ENCODE results near the gene GRM4.

Gene GRM4

GRCh38 chr6:33985313-33985751 lies 160.6 kb downstream of the GRM4 start:
- peaks cover 4% of the 10 kb centered on the region; the same call in 1 of the 2 replicates for H3K4me1 ChIP-seq (ENCODE audit: low read length)
- peaks cover 19% of the 10 kb centered on the region; the same call in 1 of the 2 replicates for H3K27me3 ChIP-seq (replicated peaks; ENCODE audit: insufficient read depth, low read length)
- no peak overlapping the region for H3K27ac ChIP-seq (ENCODE audit: low read length)
- no peaks in the 10 kb centered on the region for H3K79me2 ChIP-seq (ENCODE audit: low read length)
- no peaks in the 10 kb centered on the region for H4K20me1 ChIP-seq (ENCODE audit: insufficient read depth, low read length)
- H3K9me2 ChIP-seq (replicated peaks; ENCODE audit: insufficient read depth, low read length), result no peaks in the 10 kb centered on the region
- DNase-seq, result no peak
- no peaks in the 10 kb centered on the region for H3K9me3 ChIP-seq (replicated peaks; ENCODE audit: insufficient read depth, low read length)
- no peak overlapping the region for H3K4me2 ChIP-seq (ENCODE audit: low read depth, low read length)
- no peaks in the 10 kb centered on the region for H3K36me3 ChIP-seq (replicated peaks; ENCODE audit: insufficient read depth, low read length)
- TF ChIP-seq EZH2phosphoT487 (IDR thresholded peaks at IDR 0.05; ENCODE audit: low read length), result no peak
- H3K9ac ChIP-seq (ENCODE audit: low read length), result no peak overlapping the region
- no peaks in the 10 kb centered on the region for H3F3A ChIP-seq (ENCODE audit: insufficient read depth, low read length)
- H2AFZ ChIP-seq (ENCODE audit: low read length), result no peak overlapping the region
- no peak overlapping the region for H3K4me3 ChIP-seq (ENCODE audit: low read length)

DNA sequence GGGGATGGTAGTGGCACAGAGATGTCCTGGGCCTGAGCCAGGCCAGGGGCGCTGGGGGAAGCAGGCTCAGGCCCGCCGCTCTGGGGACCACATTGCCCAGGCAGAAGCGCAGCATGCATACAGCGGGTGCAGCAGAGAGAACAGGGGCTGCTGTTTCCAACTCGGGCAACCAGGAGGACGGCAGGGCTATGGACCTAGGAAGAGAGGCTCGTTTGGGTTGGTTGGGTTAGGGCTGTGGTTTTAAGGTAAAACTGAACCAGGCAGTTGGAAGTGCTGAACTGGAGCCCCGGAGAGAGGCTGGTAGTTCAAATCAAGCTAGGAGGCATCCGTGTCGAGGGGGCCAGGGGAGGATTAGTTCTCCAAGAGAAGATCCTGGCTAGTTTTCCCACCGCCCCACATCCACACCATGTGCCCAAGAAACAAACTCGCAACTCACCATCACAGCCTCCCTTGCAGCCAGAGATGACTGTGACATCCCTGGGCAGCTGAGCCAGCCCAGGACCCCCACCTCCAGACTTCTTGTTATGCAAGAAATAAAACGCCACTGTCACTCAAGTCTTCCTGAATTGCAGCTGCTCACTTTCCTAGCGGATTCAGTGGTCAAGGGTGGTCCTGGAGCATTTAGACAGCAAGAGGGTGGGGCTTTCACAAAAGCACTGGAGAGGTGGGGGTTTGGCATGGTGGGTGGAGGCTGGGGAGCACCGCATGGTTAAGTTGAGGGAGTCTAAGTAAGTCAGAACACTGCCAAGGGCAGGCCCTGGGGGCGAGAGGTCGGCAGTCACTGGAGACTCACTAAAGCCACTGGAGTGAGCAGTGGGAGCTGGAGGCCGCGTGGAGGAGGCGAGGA lies 161.2 kb downstream of the GRM4 start:
- Histone ChIP-seq H2AFZ (ENCODE audit: low read length) (no peak overlapping the region), H3K9me3 (replicated peaks; ENCODE audit: insufficient read depth, low read length) (no peaks in the 10 kb centered on the region), H3K9ac (ENCODE audit: low read length) (no peak overlapping the region), H3K4me1 (ENCODE audit: low read length) (peaks cover 4% of the 10 kb centered on the region; the same call in 1 of the 2 replicates), H4K20me1 (ENCODE audit: insufficient read depth, low read length) (no peaks in the 10 kb centered on the region), H3K4me3 (ENCODE audit: low read length) (no peak overlapping the region), H3K27ac (ENCODE audit: low read length) (no peak overlapping the region), H3K27me3 (replicated peaks; ENCODE audit: insufficient read depth, low read length) (peaks cover 20% of the 10 kb centered on the region; the same call in 1 of the 2 replicates), H3F3A (ENCODE audit: insufficient read depth, low read length) (no peaks in the 10 kb centered on the region), H3K4me2 (ENCODE audit: low read depth, low read length) (no peak overlapping the region), H3K9me2 (replicated peaks; ENCODE audit: insufficient read depth, low read length) (no peaks in the 10 kb centered on the region), H3K36me3 (replicated peaks; ENCODE audit: insufficient read depth, low read length) (no peaks in the 10 kb centered on the region), H3K79me2 (ENCODE audit: low read length) (no peaks in the 10 kb centered on the region)
- TF ChIP-seq, protein P1, sequence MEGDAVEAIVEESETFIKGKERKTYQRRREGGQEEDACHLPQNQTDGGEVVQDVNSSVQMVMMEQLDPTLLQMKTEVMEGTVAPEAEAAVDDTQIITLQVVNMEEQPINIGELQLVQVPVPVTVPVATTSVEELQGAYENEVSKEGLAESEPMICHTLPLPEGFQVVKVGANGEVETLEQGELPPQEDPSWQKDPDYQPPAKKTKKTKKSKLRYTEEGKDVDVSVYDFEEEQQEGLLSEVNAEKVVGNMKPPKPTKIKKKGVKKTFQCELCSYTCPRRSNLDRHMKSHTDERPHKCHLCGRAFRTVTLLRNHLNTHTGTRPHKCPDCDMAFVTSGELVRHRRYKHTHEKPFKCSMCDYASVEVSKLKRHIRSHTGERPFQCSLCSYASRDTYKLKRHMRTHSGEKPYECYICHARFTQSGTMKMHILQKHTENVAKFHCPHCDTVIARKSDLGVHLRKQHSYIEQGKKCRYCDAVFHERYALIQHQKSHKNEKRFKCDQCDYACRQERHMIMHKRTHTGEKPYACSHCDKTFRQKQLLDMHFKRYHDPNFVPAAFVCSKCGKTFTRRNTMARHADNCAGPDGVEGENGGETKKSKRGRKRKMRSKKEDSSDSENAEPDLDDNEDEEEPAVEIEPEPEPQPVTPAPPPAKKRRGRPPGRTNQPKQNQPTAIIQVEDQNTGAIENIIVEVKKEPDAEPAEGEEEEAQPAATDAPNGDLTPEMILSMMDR (IDR thresholded peaks at IDR 0.05; ENCODE audit: low read length), result no peak
- no peak for TF ChIP-seq EZH2 (optimal IDR thresholded peaks at IDR 0.05; ENCODE audit: low read depth, low read length)
- no peak for DNase-seq

GRCh38 chr6:33983721-33984465 lies 162.0 kb downstream of the GRM4 start:
- no peaks in the 10 kb centered on the region for H3K9me2 ChIP-seq (replicated peaks; ENCODE audit: insufficient read depth, low read length)

More at GRCh38 chr6:33983721-33984465, 162.0 kb downstream of the GRM4 start:
- H2AFZ ChIP-seq (ENCODE audit: low read length), result no peak overlapping the region
- no peak overlapping the region for H3K9ac ChIP-seq (ENCODE audit: low read length)
- H3K27me3 ChIP-seq (replicated peaks; ENCODE audit: insufficient read depth, low read length), result peaks cover 27% of the 10 kb centered on the region
- peaks cover 4% of the 10 kb centered on the region; the same call in 1 of the 2 replicates for H3K4me1 ChIP-seq (ENCODE audit: low read length)
- H3F3A ChIP-seq (ENCODE audit: insufficient read depth, low read length), result no peaks in the 10 kb centered on the region
- no peak overlapping the region for H3K4me3 ChIP-seq (ENCODE audit: low read length)
- no peaks in the 10 kb centered on the region for H3K36me3 ChIP-seq (replicated peaks; ENCODE audit: insufficient read depth, low read length)
- no peak overlapping the region for H3K4me2 ChIP-seq (ENCODE audit: low read depth, low read length)
- TF ChIP-seq, protein P1 (IDR thresholded peaks at IDR 0.05; ENCODE audit: low read length), result no peak
- TF ChIP-seq EZH2 (optimal IDR thresholded peaks at IDR 0.05; ENCODE audit: low read depth, low read length) (no peak), EZH2phosphoT487 (IDR thresholded peaks at IDR 0.05; ENCODE audit: low read length) (no peak)
- no peaks in the 10 kb centered on the region for H3K79me2 ChIP-seq (ENCODE audit: low read length)
- no peak overlapping the region for H3K27ac ChIP-seq (ENCODE audit: low read length)
- no peaks in the 10 kb centered on the region for H4K20me1 ChIP-seq (ENCODE audit: insufficient read depth, low read length)
- no peaks in the 10 kb centered on the region for H3K9me3 ChIP-seq (replicated peaks; ENCODE audit: insufficient read depth, low read length)
- no peak for DNase-seq
